HCT116 (cell line): ENCODE measurements around the gene HUNK. TPM values are rescaled to one million over a fixed set of nuclear protein-coding genes. Genes with fewer than 3 reads are reported as not detected.

ENCODE experiments used
- ATAC-seq: fragments of 200-7000 bp; cut with Tn5 transposase; 2 replicates; pipeline ENCODE4 v1.9.1; 2020; ENCODE audit warnings: mild to moderate bottlenecking, moderate library complexity
- BruUV-seq: library from RNA; stranded (reverse); fragments of 400-500 nt; replicated peaks from 2 replicates; lab custom pipeline; 2021; lab: Mats Ljungman, UMichigan
- CTCF ChIA-PET: fragments of 300-600 bp; sonication (Branson Sonifier 250); formaldehyde crosslinking; loops from one replicate; lab custom pipeline; 2021; ENCODE audit warnings: antibody characterized with exemption; lab: Charles Lee
- POLR2A ChIA-PET: fragments of 300-600, 350-600 bp; sonication (Branson Sonifier 250); formaldehyde crosslinking; loops from one replicate; lab custom pipeline; 2021; ENCODE audit warnings: antibody characterized with exemption; lab: Charles Lee
- RAD21 ChIA-PET, 2 experiments: fragments of 300-600 bp; sonication (Branson Sonifier 250); formaldehyde crosslinking; loops; one replicate each; lab custom pipeline; 2023; ENCODE audit warnings: low total read pairs in 2 of 2; ENCODE audit not compliant: uncharacterized antibody in 2 of 2, unreplicated experiment in 2 of 2, low non-redundant PET in 1 of 2; lab: Charles Lee
- DNase-seq: peaks from one replicate; pipeline ENCODE4 v3.0.0-alpha.2; 2010; ENCODE audit warnings: low read depth, low spot score
- H2AFZ ChIP-seq: fragments of 200-600 bp; shearing (Covaris generic), sonication (generic); 2 replicates; pipeline ENCODE4 v1.6.1; 2017; ENCODE audit warnings: low read depth, mixed run types, mixed read lengths, antibody characterized with exemption, low read length; ENCODE audit not compliant: poor library complexity, severe bottlenecking
- H3K27ac ChIP-seq: 2 replicates; pipeline ENCODE4 v1.5.1; 2012; ENCODE audit warnings: low read depth, low read length
- H3K27me3 ChIP-seq: fragments of 200-600 bp; sonication (generic); 2 replicates; pipeline ENCODE4 v1.6.1; 2016; ENCODE audit warnings: mixed run types, low read length, mixed read lengths; ENCODE audit not compliant: insufficient read depth
- H3K36me3 ChIP-seq, 2 experiments: fragments of 200-500 bp in 1 of 2; fragments of 200-600 bp in 1 of 2; sonication (Bioruptor generic) in 1 of 2; sonication (generic) in 1 of 2; 2 replicates each; pipeline versions ENCODE4 v1.5.1 to v1.6.1; 2014 to 2016; ENCODE audit warnings: low read length in 2 of 2, inconsistent platforms in 1 of 2, mixed read lengths in 1 of 2, mixed run types in 1 of 2; ENCODE audit not compliant: insufficient read depth in 2 of 2, control insufficient read depth in 1 of 2
- H3K4me1 ChIP-seq, 2 experiments: fragments of 200-600 bp in 1 of 2; sonication (generic) in 1 of 2; 2 replicates each; pipeline versions ENCODE4 v1.5.1 to v1.6.1; 2012 to 2017; ENCODE audit warnings: low read length in 2 of 2, inconsistent platforms in 1 of 2, mild to moderate bottlenecking in 1 of 2, mixed read lengths in 1 of 2, mixed run types in 1 of 2, moderate library complexity in 1 of 2; ENCODE audit not compliant: insufficient read depth in 2 of 2, control insufficient read depth in 1 of 2
- H3K4me2 ChIP-seq: fragments of 200-600 bp; sonication (generic); 2 replicates; pipeline ENCODE4 v1.6.1; 2017; ENCODE audit warnings: mixed run types, low read length, mixed read lengths
- H3K4me3 ChIP-seq, 2 experiments: fragments of 200-600 bp in 1 of 2; sonication (generic) in 1 of 2; replicated peaks in 1 of 2; 2 replicates each; pipeline ENCODE4 v1.5.1; 2011 to 2016; ENCODE audit warnings: low read length in 2 of 2, control low read depth in 1 of 2, low read depth in 1 of 2, mild to moderate bottlenecking in 1 of 2, mixed read lengths in 1 of 2, mixed run types in 1 of 2
- H3K79me2 ChIP-seq: fragments of 200-600 bp; sonication (generic); 2 replicates; pipeline ENCODE4 v1.6.1; 2017; ENCODE audit warnings: mild to moderate bottlenecking, mixed run types, low read length, moderate library complexity, mixed read lengths; ENCODE audit not compliant: insufficient read depth
- H3K9ac ChIP-seq: fragments of 200-600 bp; sonication (generic); 2 replicates; pipeline ENCODE4 v1.6.1; 2016; ENCODE audit warnings: low read length, mixed read lengths
- H3K9me2 ChIP-seq: fragments of 200-600 bp; sonication (generic), shearing (Covaris generic); 2 replicates; pipeline ENCODE4 v1.6.1; 2017; ENCODE audit warnings: mixed run types, mild to moderate bottlenecking, moderate library complexity; ENCODE audit not compliant: insufficient read depth
- H3K9me3 ChIP-seq, 2 experiments: fragments of 200-500 bp in 1 of 2; fragments of 200-600 bp in 1 of 2; sonication (Bioruptor generic) in 1 of 2; sonication (generic) in 1 of 2; 2 replicates each; pipeline ENCODE4 v1.6.1; 2014 to 2017; ENCODE audit warnings: low read length in 2 of 2, mixed read lengths in 2 of 2, inconsistent platforms in 1 of 2, low read depth in 1 of 2, mild to moderate bottlenecking in 1 of 2, mixed run types in 1 of 2, moderate library complexity in 1 of 2; ENCODE audit not compliant: control insufficient read depth in 1 of 2, insufficient read depth in 1 of 2
- H4K20me1 ChIP-seq: fragments of 200-600 bp; sonication (generic), shearing (Covaris generic); 2 replicates; pipeline ENCODE4 v1.6.1; 2017; ENCODE audit warnings: mixed run types, mild to moderate bottlenecking, moderate library complexity; ENCODE audit not compliant: insufficient read depth
- CBX3 ChIP-seq: IDR thresholded peaks from 2 replicates; pipeline ENCODE4 v1.6.1; 2012; ENCODE audit warnings: low read depth
- EGR1 ChIP-seq: IDR thresholded peaks from 2 replicates; pipeline ENCODE4 v1.6.1; 2012; ENCODE audit warnings: low read depth
- ELF1 ChIP-seq: IDR thresholded peaks from 2 replicates; pipeline ENCODE4 v1.6.1; 2012; ENCODE audit warnings: low read depth, borderline replicate concordance
- EZH2 ChIP-seq: fragments of 200-600 bp; sonication (generic); IDR thresholded peaks from 2 replicates; pipeline ENCODE4 v1.6.1; 2017; ENCODE audit warnings: antibody characterized with exemption, mixed run types
- FOSL1 ChIP-seq: IDR thresholded peaks from 2 replicates; pipeline ENCODE4 v1.6.1; 2012; ENCODE audit warnings: low read depth
- JUND ChIP-seq: IDR thresholded peaks from 2 replicates; pipeline ENCODE4 v1.6.1; 2012
- POLR2A ChIP-seq: IDR thresholded peaks from 2 replicates; pipeline ENCODE4 v1.7.0; 2011; ENCODE audit warnings: borderline replicate concordance; ENCODE audit not compliant: insufficient read depth, insufficient read length; ENCODE audit errors: extremely low read depth
- POLR2AphosphoS5 ChIP-seq: IDR thresholded peaks from 2 replicates; pipeline ENCODE4 v1.6.1; 2011; ENCODE audit warnings: mild to moderate bottlenecking, low read depth, low read length, moderate library complexity
- SP1 ChIP-seq: IDR thresholded peaks from 2 replicates; pipeline ENCODE4 v1.6.1; 2012; ENCODE audit warnings: low read depth
- YY1 ChIP-seq: IDR thresholded peaks from 2 replicates; pipeline ENCODE4 v1.6.1; 2011; ENCODE audit warnings: low read length, low read depth, moderate library complexity, mild to moderate bottlenecking; ENCODE audit not compliant: insufficient replicate concordance; ENCODE audit errors: extremely low read depth
- ZFX ChIP-seq: fragments of 450-650 bp; IDR thresholded peaks from 2 replicates; pipeline ENCODE4 v1.6.1; 2017
- ZNF274 ChIP-seq: fragments of 200-500 bp; sonication (Bioruptor generic); IDR thresholded peaks from 2 replicates; pipeline ENCODE4 v1.6.1; 2014; ENCODE audit warnings: mild to moderate bottlenecking, low read depth, low read length, inconsistent platforms
- intact Hi-C: fragments of 100-400 bp; cut with micrococcal nuclease; formaldehyde crosslinking; loops from 2 replicates; pipeline ENCODE4 v1.10.0; 2022
- total RNA-seq: library from RNA; stranded (reverse); gene quantifications from one replicate; pipeline ENCODE4 v1.2.1, GENCODE V29; 2021; ENCODE audit not compliant: unreplicated experiment
- TF ChIP-seq, protein P1 (sequence below): IDR thresholded peaks from 2 replicates; pipeline ENCODE4 v1.6.1; 2012
- TF ChIP-seq, protein P2 (sequence below): IDR thresholded peaks from 2 replicates; pipeline ENCODE4 v1.6.1; 2011; ENCODE audit warnings: mild to moderate bottlenecking, low read length, moderate library complexity; ENCODE audit not compliant: insufficient replicate concordance; ENCODE audit errors: extremely low read depth
- TF ChIP-seq, protein P3 (sequence below): IDR thresholded peaks from 2 replicates; pipeline ENCODE4 v1.6.1; 2012; ENCODE audit warnings: low read depth

Gene HUNK
- total RNA-seq, 1 experiment from 2014 or later: not detected

DNA sequence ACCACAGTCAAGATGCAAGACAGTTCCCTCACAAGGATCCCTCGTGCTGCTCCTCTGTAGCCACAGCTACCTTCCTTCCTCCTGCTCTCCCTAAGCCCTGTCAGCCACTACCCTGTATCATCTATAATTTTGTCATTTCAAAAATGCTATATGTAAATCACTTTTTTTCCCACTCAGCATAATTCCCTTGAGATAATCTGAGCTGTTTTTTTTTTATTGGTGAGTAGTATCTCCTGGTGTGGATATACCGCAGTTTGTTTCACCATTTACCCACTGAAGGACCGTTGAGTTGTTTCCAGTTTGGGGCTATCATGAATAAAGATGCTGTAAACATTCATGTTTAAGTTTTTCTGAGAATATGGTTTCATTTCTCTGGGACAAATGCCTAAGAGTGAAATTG, 88.2 kb downstream of the HUNK start (continued):
- no peak for TF ChIP-seq JUND
- no peak for TF ChIP-seq ELF1
- no peak for TF ChIP-seq EZH2
- TF ChIP-seq ZNF274: no peak
- no peak for TF ChIP-seq CBX3
- TF ChIP-seq YY1: no peak
- no peak for TF ChIP-seq POLR2AphosphoS5
- no peak for TF ChIP-seq ZFX
- TF ChIP-seq, protein P1, sequence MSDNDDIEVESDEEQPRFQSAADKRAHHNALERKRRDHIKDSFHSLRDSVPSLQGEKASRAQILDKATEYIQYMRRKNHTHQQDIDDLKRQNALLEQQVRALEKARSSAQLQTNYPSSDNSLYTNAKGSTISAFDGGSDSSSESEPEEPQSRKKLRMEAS: no peak
- TF ChIP-seq FOSL1: no peak

DNA sequence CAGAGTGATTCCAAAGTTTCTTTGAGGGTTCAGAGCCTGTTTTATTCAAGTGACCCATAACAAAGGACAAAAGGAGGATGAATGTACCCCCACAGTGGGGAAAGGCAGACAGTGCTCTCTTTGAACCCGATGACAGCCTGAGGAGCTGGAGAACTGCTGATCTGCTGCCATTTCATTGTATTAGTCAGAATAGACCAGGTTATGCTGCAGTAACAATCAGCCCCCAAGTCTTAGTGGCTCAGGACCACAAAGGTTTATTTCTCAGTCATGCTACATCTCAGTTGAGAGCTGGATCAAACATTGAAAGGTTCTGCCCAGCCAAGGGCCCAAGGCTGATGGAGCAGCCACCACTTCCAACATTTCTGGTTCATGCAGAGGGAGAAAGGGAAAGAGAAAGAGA, 88.9 kb downstream of the HUNK start:
- ChIA-PET CTCF (no interaction called here), POLR2A (no interaction called here), RAD21 (no interaction called here)
- Histone ChIP-seq H3K4me1 (no peaks in the 10 kb centered on the region), H3K9me3 (no peaks in the 10 kb centered on the region), H3K9me2 (no peaks in the 10 kb centered on the region), H3K36me3 (no peaks in the 10 kb centered on the region), H2AFZ (no peak overlapping the region), H3K4me2 (no peak overlapping the region), H3K9ac (no peak overlapping the region), H3K79me2 (no peaks in the 10 kb centered on the region), H3K27ac (no peak overlapping the region), H4K20me1 (no peaks in the 10 kb centered on the region), H3K27me3 (peaks cover 51% of the 10 kb centered on the region), H3K4me3 (no peak overlapping the region)
- no peak for DNase-seq
- ATAC-seq: no peak
- TF ChIP-seq POLR2A (no peak), SP1 (no peak), JUND (no peak), EGR1 (no peak), FOSL1 (no peak), YY1 (no peak)
- TF ChIP-seq, protein P2, sequence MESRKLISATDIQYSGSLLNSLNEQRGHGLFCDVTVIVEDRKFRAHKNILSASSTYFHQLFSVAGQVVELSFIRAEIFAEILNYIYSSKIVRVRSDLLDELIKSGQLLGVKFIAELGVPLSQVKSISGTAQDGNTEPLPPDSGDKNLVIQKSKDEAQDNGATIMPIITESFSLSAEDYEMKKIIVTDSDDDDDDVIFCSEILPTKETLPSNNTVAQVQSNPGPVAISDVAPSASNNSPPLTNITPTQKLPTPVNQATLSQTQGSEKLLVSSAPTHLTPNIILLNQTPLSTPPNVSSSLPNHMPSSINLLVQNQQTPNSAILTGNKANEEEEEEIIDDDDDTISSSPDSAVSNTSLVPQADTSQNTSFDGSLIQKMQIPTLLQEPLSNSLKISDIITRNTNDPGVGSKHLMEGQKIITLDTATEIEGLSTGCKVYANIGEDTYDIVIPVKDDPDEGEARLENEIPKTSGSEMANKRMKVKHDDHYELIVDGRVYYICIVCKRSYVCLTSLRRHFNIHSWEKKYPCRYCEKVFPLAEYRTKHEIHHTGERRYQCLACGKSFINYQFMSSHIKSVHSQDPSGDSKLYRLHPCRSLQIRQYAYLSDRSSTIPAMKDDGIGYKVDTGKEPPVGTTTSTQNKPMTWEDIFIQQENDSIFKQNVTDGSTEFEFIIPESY: no peak
- TF ChIP-seq, protein P3, sequence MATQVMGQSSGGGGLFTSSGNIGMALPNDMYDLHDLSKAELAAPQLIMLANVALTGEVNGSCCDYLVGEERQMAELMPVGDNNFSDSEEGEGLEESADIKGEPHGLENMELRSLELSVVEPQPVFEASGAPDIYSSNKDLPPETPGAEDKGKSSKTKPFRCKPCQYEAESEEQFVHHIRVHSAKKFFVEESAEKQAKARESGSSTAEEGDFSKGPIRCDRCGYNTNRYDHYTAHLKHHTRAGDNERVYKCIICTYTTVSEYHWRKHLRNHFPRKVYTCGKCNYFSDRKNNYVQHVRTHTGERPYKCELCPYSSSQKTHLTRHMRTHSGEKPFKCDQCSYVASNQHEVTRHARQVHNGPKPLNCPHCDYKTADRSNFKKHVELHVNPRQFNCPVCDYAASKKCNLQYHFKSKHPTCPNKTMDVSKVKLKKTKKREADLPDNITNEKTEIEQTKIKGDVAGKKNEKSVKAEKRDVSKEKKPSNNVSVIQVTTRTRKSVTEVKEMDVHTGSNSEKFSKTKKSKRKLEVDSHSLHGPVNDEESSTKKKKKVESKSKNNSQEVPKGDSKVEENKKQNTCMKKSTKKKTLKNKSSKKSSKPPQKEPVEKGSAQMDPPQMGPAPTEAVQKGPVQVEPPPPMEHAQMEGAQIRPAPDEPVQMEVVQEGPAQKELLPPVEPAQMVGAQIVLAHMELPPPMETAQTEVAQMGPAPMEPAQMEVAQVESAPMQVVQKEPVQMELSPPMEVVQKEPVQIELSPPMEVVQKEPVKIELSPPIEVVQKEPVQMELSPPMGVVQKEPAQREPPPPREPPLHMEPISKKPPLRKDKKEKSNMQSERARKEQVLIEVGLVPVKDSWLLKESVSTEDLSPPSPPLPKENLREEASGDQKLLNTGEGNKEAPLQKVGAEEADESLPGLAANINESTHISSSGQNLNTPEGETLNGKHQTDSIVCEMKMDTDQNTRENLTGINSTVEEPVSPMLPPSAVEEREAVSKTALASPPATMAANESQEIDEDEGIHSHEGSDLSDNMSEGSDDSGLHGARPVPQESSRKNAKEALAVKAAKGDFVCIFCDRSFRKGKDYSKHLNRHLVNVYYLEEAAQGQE: no peak
- TF ChIP-seq, protein P1: no peak
- BruUV-seq: no TSS peak
- intact Hi-C loops: no loop called here
